ENCODE data around the gene DDX3Y. TPM values are rescaled to one million over a fixed set of nuclear protein-coding genes. Genes with fewer than 3 reads are reported as not detected.

DDX3Y gene
- total and polyA plus RNA-seq, 2 donors (not counting 1 experiment from before 2014, with no cell fraction given), result 155 TPM; not detected in 1

DNA sequence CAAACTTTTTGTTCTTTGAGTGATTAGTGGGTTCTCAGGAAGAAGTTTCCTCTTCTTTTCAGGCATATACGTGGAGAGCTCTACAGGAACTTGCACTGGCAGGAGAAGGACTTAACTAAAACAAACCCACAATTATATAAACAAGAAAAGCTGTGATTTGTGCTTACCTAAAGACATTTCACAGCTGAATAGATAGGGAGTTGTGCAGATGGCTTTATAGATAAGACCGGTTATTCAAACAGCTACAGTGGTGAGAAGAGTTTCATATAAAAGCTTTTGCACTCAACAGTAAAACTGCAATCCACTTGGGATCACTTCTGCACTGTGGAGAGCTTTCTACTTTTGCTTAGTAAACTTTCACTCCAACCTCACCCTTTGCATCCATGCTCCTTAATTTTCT, 6.1 kb upstream of the DDX3Y start:
- H3K9ac ChIP-seq (ENCODE audit: low read length), result no peak overlapping the region
- no peak for ATAC-seq (ENCODE audit: low read depth)
- no peak for TF ChIP-seq EZH2 (IDR thresholded peaks at IDR 0.05; ENCODE audit: borderline replicate concordance, insufficient read depth, low read depth, low read length, poor library complexity, severe bottlenecking)
- TF ChIP-seq, protein P1, sequence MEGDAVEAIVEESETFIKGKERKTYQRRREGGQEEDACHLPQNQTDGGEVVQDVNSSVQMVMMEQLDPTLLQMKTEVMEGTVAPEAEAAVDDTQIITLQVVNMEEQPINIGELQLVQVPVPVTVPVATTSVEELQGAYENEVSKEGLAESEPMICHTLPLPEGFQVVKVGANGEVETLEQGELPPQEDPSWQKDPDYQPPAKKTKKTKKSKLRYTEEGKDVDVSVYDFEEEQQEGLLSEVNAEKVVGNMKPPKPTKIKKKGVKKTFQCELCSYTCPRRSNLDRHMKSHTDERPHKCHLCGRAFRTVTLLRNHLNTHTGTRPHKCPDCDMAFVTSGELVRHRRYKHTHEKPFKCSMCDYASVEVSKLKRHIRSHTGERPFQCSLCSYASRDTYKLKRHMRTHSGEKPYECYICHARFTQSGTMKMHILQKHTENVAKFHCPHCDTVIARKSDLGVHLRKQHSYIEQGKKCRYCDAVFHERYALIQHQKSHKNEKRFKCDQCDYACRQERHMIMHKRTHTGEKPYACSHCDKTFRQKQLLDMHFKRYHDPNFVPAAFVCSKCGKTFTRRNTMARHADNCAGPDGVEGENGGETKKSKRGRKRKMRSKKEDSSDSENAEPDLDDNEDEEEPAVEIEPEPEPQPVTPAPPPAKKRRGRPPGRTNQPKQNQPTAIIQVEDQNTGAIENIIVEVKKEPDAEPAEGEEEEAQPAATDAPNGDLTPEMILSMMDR (IDR thresholded peaks at IDR 0.05), result no peak
- H3K27ac ChIP-seq (ENCODE audit: low read length in 2 of 2), result no peak overlapping the region
- Mint-ChIP-seq H3K9me3 (ENCODE audit: insufficient read depth) (no peaks in the 10 kb centered on the region), H3K4me1 (no peaks in the 10 kb centered on the region), H3K27me3 (peaks cover 6% of the 10 kb centered on the region), H3K4me3 (no peak overlapping the region), H3K27ac (no peak overlapping the region)
- H3K4me1 ChIP-seq (ENCODE audit: control insufficient read depth in 2 of 2, insufficient read depth in 2 of 2, low read length in 2 of 2), result no peaks in the 10 kb centered on the region
- WGBS (ENCODE audit: insufficient coverage), result no CpG with 5 or more reads among the region's 2 CpGs
- H3K27me3 ChIP-seq (replicated peaks in 1 of 4; ENCODE audit: control extremely low read depth in 1 of 4, control insufficient read depth in 3 of 4, insufficient read depth in 4 of 4, low read length in 3 of 4), result no peaks in the 10 kb centered on the region
- POLR2A ChIA-PET, result no interaction called here
- DNase-seq, result no peak
- no peak overlapping the region for H3K4me3 ChIP-seq (ENCODE audit: control extremely low read depth in 1 of 5, extremely low read depth in 1 of 5, insufficient read depth in 1 of 5, low read depth in 2 of 5, low read length in 4 of 5)
- intact Hi-C loops (cut with micrococcal nuclease), result no loop called here
- H3K4me2 ChIP-seq (replicated peaks; ENCODE audit: low read depth, low read length, poor library complexity, severe bottlenecking), result no peak overlapping the region
- no peaks in the 10 kb centered on the region for H3K36me3 ChIP-seq (replicated peaks in 1 of 2; ENCODE audit: control extremely low read depth in 1 of 2, control insufficient read depth in 1 of 2, extremely low read depth in 1 of 2, insufficient read depth in 2 of 2, low read length in 1 of 2)
- H4K20me1 ChIP-seq (ENCODE audit: control insufficient read depth, insufficient read depth, low read length, poor library complexity, severe bottlenecking), result no peaks in the 10 kb centered on the region
- H3K79me2 ChIP-seq (ENCODE audit: control insufficient read depth, insufficient read depth, low read length), result no peaks in the 10 kb centered on the region
- CTCF ChIA-PET, result no interaction called here
- no peak overlapping the region for H2AFZ ChIP-seq (ENCODE audit: insufficient read depth, low read depth, low read length, poor library complexity, severe bottlenecking)
- H3K9me3 ChIP-seq (ENCODE audit: control extremely low read depth in 1 of 3, control insufficient read depth in 2 of 3, insufficient read depth in 1 of 3, low read length in 2 of 3), result no peaks in the 10 kb centered on the region

DNA sequence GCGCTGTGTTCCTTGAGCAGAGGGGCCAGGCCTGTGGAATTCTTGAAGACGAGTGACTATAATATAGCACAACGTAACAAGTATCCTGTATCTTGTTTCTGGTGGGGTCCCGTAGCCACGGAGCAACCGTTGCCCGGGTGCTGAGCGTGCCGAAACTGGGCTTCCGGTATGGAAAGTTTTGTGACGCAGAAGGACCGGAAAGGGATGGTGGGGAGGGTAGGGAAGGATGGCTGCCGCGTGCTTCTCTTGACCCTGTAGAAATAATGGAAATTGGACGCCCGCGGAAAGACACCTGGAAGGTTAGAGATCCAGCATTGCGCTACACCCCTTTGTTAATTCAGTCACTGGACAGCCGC, 827 bp downstream of the DDX3Y start:
- POLR2A ChIA-PET, result no interaction called here
- intact Hi-C loops (cut with micrococcal nuclease), result loop anchor here (2.0 to 5.0 kb wide), 3 partner anchors 467 to 797 kb away; partner anchors contain the start of gene TMSB4Y
- H3K27ac ChIP-seq (ENCODE audit: low read length in 2 of 2), result peak overlapping the region in 1 of 2 donors; percentile 100
- no peaks in the 10 kb centered on the region for H3K27me3 ChIP-seq (replicated peaks in 1 of 4; ENCODE audit: control extremely low read depth in 1 of 4, control insufficient read depth in 3 of 4, insufficient read depth in 4 of 4, low read length in 3 of 4)
- no peaks in the 10 kb centered on the region for H4K20me1 ChIP-seq (ENCODE audit: control insufficient read depth, insufficient read depth, low read length, poor library complexity, severe bottlenecking)
- H3K4me1 ChIP-seq (ENCODE audit: control insufficient read depth in 2 of 2, insufficient read depth in 2 of 2, low read length in 2 of 2), result peaks cover 0 to 13% of the 10 kb centered on the region in 2 donors
- Mint-ChIP-seq H3K27ac (peak overlapping the region; percentile 100), H3K4me1 (peaks cover 28% of the 10 kb centered on the region), H3K9me3 (ENCODE audit: insufficient read depth) (no peaks in the 10 kb centered on the region), H3K4me3 (peak overlapping the region; percentile 100), H3K27me3 (no peaks in the 10 kb centered on the region)
- peak overlapping the region in 2 of 5 experiments; percentile 91 to 98 for H3K4me3 ChIP-seq (ENCODE audit: control extremely low read depth in 1 of 5, extremely low read depth in 1 of 5, insufficient read depth in 1 of 5, low read depth in 2 of 5, low read length in 4 of 5)
- no peaks in the 10 kb centered on the region for H3K79me2 ChIP-seq (ENCODE audit: control insufficient read depth, insufficient read depth, low read length)
- DNase-seq (peak; percentile 81), ATAC-seq (ENCODE audit: low read depth) (peak; percentile 50)
- H3K9ac ChIP-seq (ENCODE audit: low read length), result no peak overlapping the region
- H3K9me3 ChIP-seq (ENCODE audit: control extremely low read depth in 1 of 3, control insufficient read depth in 2 of 3, insufficient read depth in 1 of 3, low read length in 2 of 3), result peaks cover 0 to 3% (median 0%) of the 10 kb centered on the region in 3 donors
- H2AFZ ChIP-seq (ENCODE audit: insufficient read depth, low read depth, low read length, poor library complexity, severe bottlenecking), result no peak overlapping the region
- no peak overlapping the region for H3K4me2 ChIP-seq (replicated peaks; ENCODE audit: low read depth, low read length, poor library complexity, severe bottlenecking)
- WGBS (ENCODE audit: insufficient coverage), result 0% methylated on average over 9 of the region's 19 CpGs
- TF ChIP-seq, protein P1 (IDR thresholded peaks at IDR 0.05), result no peak
- TF ChIP-seq EZH2 (IDR thresholded peaks at IDR 0.05; ENCODE audit: borderline replicate concordance, insufficient read depth, low read depth, low read length, poor library complexity, severe bottlenecking), result no peak
- peaks cover 0 to 5% of the 10 kb centered on the region in 2 experiments for H3K36me3 ChIP-seq (replicated peaks in 1 of 2; ENCODE audit: control extremely low read depth in 1 of 2, control insufficient read depth in 1 of 2, extremely low read depth in 1 of 2, insufficient read depth in 2 of 2, low read length in 1 of 2)
- CTCF ChIA-PET, result no interaction called here
